ENCODE data around the gene RER1.

RER1 gene

DNA sequence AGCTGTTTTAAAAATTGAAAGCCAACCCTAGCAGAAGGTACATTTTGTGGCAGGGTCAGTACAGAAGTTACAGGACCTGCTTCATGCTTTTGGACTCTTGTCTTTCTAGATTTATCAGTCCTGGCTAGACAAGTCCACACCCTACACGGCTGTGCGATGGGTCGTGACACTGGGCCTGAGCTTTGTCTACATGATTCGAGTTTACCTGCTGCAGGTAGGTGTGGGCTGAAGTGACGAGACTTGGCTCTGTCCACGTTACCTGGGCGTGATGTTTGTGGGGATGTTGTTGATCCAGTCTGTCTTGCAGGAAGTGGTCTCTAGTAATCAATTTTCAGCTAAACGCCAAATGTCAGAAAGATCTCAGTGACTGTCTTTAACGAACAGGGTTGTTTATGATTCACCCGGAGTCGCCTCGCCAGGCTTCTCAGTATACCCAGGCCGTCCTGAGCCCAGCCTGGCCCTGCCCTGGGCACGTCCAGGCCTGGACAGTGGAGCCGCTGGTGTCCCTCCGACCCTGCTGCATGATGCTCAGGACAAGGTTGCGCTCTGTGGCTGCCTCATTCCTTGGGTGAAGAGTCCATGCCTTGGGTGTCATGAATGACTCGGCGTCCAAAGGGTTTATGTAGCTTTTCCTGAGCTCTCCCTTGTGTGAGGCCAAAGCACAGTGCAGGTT, 5.5 kb downstream of the RER1 start:
- TF ChIP-seq, protein P1, sequence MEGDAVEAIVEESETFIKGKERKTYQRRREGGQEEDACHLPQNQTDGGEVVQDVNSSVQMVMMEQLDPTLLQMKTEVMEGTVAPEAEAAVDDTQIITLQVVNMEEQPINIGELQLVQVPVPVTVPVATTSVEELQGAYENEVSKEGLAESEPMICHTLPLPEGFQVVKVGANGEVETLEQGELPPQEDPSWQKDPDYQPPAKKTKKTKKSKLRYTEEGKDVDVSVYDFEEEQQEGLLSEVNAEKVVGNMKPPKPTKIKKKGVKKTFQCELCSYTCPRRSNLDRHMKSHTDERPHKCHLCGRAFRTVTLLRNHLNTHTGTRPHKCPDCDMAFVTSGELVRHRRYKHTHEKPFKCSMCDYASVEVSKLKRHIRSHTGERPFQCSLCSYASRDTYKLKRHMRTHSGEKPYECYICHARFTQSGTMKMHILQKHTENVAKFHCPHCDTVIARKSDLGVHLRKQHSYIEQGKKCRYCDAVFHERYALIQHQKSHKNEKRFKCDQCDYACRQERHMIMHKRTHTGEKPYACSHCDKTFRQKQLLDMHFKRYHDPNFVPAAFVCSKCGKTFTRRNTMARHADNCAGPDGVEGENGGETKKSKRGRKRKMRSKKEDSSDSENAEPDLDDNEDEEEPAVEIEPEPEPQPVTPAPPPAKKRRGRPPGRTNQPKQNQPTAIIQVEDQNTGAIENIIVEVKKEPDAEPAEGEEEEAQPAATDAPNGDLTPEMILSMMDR (conservative IDR thresholded peaks at IDR 0.05; ENCODE audit: low read depth, low read length) = no peak
- H3K4me1 ChIP-seq (ENCODE audit: low read depth, poor library complexity, severe bottlenecking) = peaks cover 7% of the 10 kb centered on the region
- H3K4me2 ChIP-seq = no peak overlapping the region
- H3K36me3 ChIP-seq (ENCODE audit: insufficient read depth) = peaks cover 8% of the 10 kb centered on the region; the same call in 1 of the 2 replicates
- no peak overlapping the region for H3K9ac ChIP-seq
- H3K79me2 ChIP-seq (ENCODE audit: insufficient read depth, low read depth) = peaks cover 18% of the 10 kb centered on the region
- H3K27ac ChIP-seq = no peak overlapping the region
- H4K20me1 ChIP-seq (ENCODE audit: insufficient read depth) = no peaks in the 10 kb centered on the region
- no peak overlapping the region for H2AFZ ChIP-seq (ENCODE audit: low read depth)
- no peaks in the 10 kb centered on the region for H3K27me3 ChIP-seq (ENCODE audit: insufficient read depth, low read depth)
- no peak overlapping the region for H3K4me3 ChIP-seq (IDR thresholded peaks at IDR 0.05; ENCODE audit: insufficient read depth, low read depth, low read length)

GRCh38 chr1:2398871-2399270, 7.2 kb downstream of the RER1 start:
- Histone ChIP-seq H2AFZ (ENCODE audit: low read depth) (no peak overlapping the region), H3K27me3 (ENCODE audit: insufficient read depth, low read depth) (no peaks in the 10 kb centered on the region), H3K4me3 (IDR thresholded peaks at IDR 0.05; ENCODE audit: insufficient read depth, low read depth, low read length) (no peak overlapping the region), H3K9ac (no peak overlapping the region), H3K79me2 (ENCODE audit: insufficient read depth, low read depth) (0 out of 2 replicates have a peak, but pooled peaks cover under 1% of the 10 kb centered on the region), H3K36me3 (ENCODE audit: insufficient read depth) (peaks cover 8% of the 10 kb centered on the region; the same call in 1 of the 2 replicates), H3K4me1 (ENCODE audit: low read depth, poor library complexity, severe bottlenecking) (no peaks in the 10 kb centered on the region), H4K20me1 (ENCODE audit: insufficient read depth) (no peaks in the 10 kb centered on the region), H3K27ac (no peak overlapping the region), H3K4me2 (no peak overlapping the region)
- TF ChIP-seq, protein P1 (conservative IDR thresholded peaks at IDR 0.05; ENCODE audit: low read depth, low read length) = no peak

DNA sequence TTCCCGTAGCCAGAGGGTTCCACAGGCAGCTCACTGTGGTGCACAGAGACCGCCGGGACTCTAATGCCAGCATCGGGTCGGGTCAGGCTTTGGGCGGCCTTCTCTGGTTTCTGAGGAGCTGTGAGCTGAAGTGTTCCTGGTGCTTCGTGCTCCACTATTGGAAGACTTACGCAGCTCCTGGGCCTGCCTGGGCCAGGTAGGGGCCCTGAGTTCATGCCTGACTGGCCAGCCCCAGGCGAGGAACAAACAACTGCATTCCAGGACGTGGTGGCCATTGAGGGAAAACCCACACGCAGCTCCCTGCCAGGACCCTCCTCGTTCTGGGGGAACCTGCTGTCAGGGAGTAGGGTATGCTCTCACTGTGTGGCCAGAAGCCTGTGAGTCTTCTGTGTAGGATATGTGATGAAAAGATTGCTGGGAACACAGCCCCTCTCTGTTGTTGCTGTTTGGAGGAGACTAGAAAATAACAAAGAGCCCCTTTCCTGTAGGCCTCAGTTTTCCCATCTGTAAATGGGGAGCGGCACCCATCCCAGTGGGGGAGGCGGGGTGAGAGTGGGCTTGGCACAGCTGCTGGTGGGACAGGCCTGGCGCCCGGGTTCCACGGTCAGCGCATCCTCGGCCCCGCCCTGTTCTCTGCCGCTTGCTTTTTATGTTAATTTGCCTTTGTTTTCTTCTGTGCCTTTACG, 8.4 kb downstream of the RER1 start:
- Histone ChIP-seq H3K4me2 (no peak overlapping the region), H3K36me3 (ENCODE audit: insufficient read depth) (peaks cover 11% of the 10 kb centered on the region; the same call in 1 of the 2 replicates), H3K27me3 (ENCODE audit: insufficient read depth, low read depth) (no peaks in the 10 kb centered on the region), H3K27ac (no peak overlapping the region), H3K4me3 (IDR thresholded peaks at IDR 0.05; ENCODE audit: insufficient read depth, low read depth, low read length) (no peak overlapping the region), H3K4me1 (ENCODE audit: low read depth, poor library complexity, severe bottlenecking) (no peaks in the 10 kb centered on the region), H2AFZ (ENCODE audit: low read depth) (no peak overlapping the region), H3K79me2 (ENCODE audit: insufficient read depth, low read depth) (no peaks in the 10 kb centered on the region), H4K20me1 (ENCODE audit: insufficient read depth) (no peaks in the 10 kb centered on the region), H3K9ac (no peak overlapping the region)
- TF ChIP-seq, protein P1 (conservative IDR thresholded peaks at IDR 0.05; ENCODE audit: low read depth, low read length) = no peak

- H3K9ac ChIP-seq = no peak overlapping the region
- H4K20me1 ChIP-seq (ENCODE audit: insufficient read depth) = no peaks in the 10 kb centered on the region
- peaks cover 11% of the 10 kb centered on the region; the same call in 1 of the 2 replicates for H3K36me3 ChIP-seq (ENCODE audit: insufficient read depth)
- no peak overlapping the region for H3K27ac ChIP-seq
- H3K79me2 ChIP-seq (ENCODE audit: insufficient read depth, low read depth) = no peaks in the 10 kb centered on the region
- no peak overlapping the region for H2AFZ ChIP-seq (ENCODE audit: low read depth)
- no peaks in the 10 kb centered on the region for H3K4me1 ChIP-seq (ENCODE audit: low read depth, poor library complexity, severe bottlenecking)
- no peaks in the 10 kb centered on the region for H3K27me3 ChIP-seq (ENCODE audit: insufficient read depth, low read depth)
- TF ChIP-seq, protein P1 (conservative IDR thresholded peaks at IDR 0.05; ENCODE audit: low read depth, low read length) = no peak
- H3K4me3 ChIP-seq (IDR thresholded peaks at IDR 0.05; ENCODE audit: insufficient read depth, low read depth, low read length) = no peak overlapping the region
- no peak overlapping the region for H3K4me2 ChIP-seq
These were observed 8.9 kb downstream of the RER1 start for GRCh38 chr1:2400576-2400909.
